DMS53 treated with DMSO at 0.1 percent for 48 hours (cell line): ENCODE results near the gene SEC16B.

ENCODE experiments used
- DNase-seq: peaks from one replicate; lab custom pipeline; 2025; ENCODE audit not compliant: unreplicated experiment; lab: John Stamatoyannopoulos, UW

Gene SEC16B

GRCh38 chr1:177969825-177970371 is at the start of gene SEC16B:
Gene SEC16B (minus strand): TSS chr1:177970058. CDS start chr1:177967981, 2,077 bp downstream.
- no peak for DNase-seq

GRCh38 chr1:178019622-178020021 is 49.8 kb upstream of the SEC16B start:
- DNase-seq = no peak

GRCh38 chr1:178019208-178019607 is 49.4 kb upstream of the SEC16B start:
- no peak for DNase-seq

GRCh38 chr1:178017517-178017916 is 47.7 kb upstream of the SEC16B start:
- DNase-seq = no peak

GRCh38 chr1:178011864-178012503 is 42.1 kb upstream of the SEC16B start:
- no peak for DNase-seq

- DNase-seq = peak; percentile 56
These were observed 41.6 kb upstream of the SEC16B start for GRCh38 chr1:178011465-178011828.

- DNase-seq = no peak
These were observed 41.0 kb upstream of the SEC16B start for GRCh38 chr1:178010674-178011464.

- DNase-seq = no peak
These were observed 36.2 kb upstream of the SEC16B start for GRCh38 chr1:178006043-178006442.

GRCh38 chr1:178005450-178005849 is 35.6 kb upstream of the SEC16B start:
- no peak for DNase-seq

GRCh38 chr1:178004926-178005391 is 35.1 kb upstream of the SEC16B start:
- DNase-seq = no peak

GRCh38 chr1:177998696-177999631 is 29.1 kb upstream of the SEC16B start:
- no peak for DNase-seq

- no peak for DNase-seq
These were observed 27.1 kb upstream of the SEC16B start for GRCh38 chr1:177996957-177997356.

- no peak for DNase-seq
These were observed 25.5 kb upstream of the SEC16B start for GRCh38 chr1:177995369-177995768.

GRCh38 chr1:177986281-177986680 is 16.4 kb upstream of the SEC16B start:
- peak; percentile 18 for DNase-seq

- no peak for DNase-seq
These were observed 14.9 kb upstream of the SEC16B start for GRCh38 chr1:177984761-177985160.

- DNase-seq = no peak
These were observed 14.3 kb upstream of the SEC16B start for GRCh38 chr1:177984136-177984525.

- no peak for DNase-seq
These were observed 13.8 kb upstream of the SEC16B start for GRCh38 chr1:177983482-177984135.

GRCh38 chr1:177983077-177983476 is 13.2 kb upstream of the SEC16B start:
- no peak for DNase-seq

- DNase-seq = no peak
These were observed 11.3 kb upstream of the SEC16B start for GRCh38 chr1:177981200-177981599.

GRCh38 chr1:177979272-177979671 is 9.4 kb upstream of the SEC16B start:
- DNase-seq = no peak

GRCh38 chr1:177978530-177978929 is 8.7 kb upstream of the SEC16B start:
- no peak for DNase-seq
